Activated B cell treated with CpG ODN at 0.5 μM for 24 hours (primary cell): ENCODE data around the gene MVD. TPM values are rescaled to one million over a fixed set of nuclear protein-coding genes. Genes with fewer than 3 reads are reported as not detected.
A peak's percentile ranks its signal among the peaks of the same experiment; 100 is the strongest.

ENCODE experiments used
- ATAC-seq: fragments of 200-7000 bp; cut with Tn5 transposase; one replicate; pipeline ENCODE4 v1.10.0; 2021; ENCODE audit warnings: low read depth, mild to moderate bottlenecking, moderate library complexity
- CTCF ChIA-PET: fragments of 350-600 bp; sonication (Branson Sonifier 250); formaldehyde crosslinking; loops from one replicate; lab custom pipeline; 2021; ENCODE audit warnings: antibody characterized with exemption; lab: Charles Lee
- POLR2A ChIA-PET: fragments of 350-600 bp; sonication (Branson Sonifier 250); formaldehyde crosslinking; loops from one replicate; lab custom pipeline; 2021; ENCODE audit warnings: antibody characterized with exemption; lab: Charles Lee
- DNase-seq: peaks from one replicate; pipeline ENCODE4 v3.0.0; 2022
- H3K27ac Mint-ChIP-seq: one replicate; pipeline ENCODE4 v1.8.0; 2020; ENCODE audit warnings: mixed read lengths
- H3K27me3 Mint-ChIP-seq: one replicate; pipeline ENCODE4 v1.8.0; 2021; ENCODE audit warnings: mixed read lengths
- H3K36me3 Mint-ChIP-seq: one replicate; pipeline ENCODE4 v1.8.0; 2021; ENCODE audit warnings: low read depth, mixed read lengths
- H3K4me1 Mint-ChIP-seq: one replicate; pipeline ENCODE4 v1.8.0; 2021; ENCODE audit warnings: mixed read lengths
- H3K4me3 Mint-ChIP-seq: one replicate; pipeline ENCODE4 v1.8.0; 2020; ENCODE audit warnings: mild to moderate bottlenecking, mixed read lengths
- H3K9me3 Mint-ChIP-seq: one replicate; pipeline ENCODE4 v1.8.0; 2020; ENCODE audit warnings: mixed read lengths
- CTCF ChIP-seq: fragments of 200-600 bp; IDR thresholded peaks from one replicate; pipeline ENCODE4 v1.8.0; 2022; ENCODE audit warnings: antibody characterized with exemption, mild to moderate bottlenecking
- intact Hi-C: fragments of 100-400 bp; cut with micrococcal nuclease; formaldehyde crosslinking; loops from one replicate; pipeline ENCODE4 v1.15.1; 2024
- total RNA-seq: library from RNA; stranded (reverse); gene quantifications from 2 replicates; pipeline ENCODE4 v1.2.3, GENCODE V29; 2022

Gene MVD
- total RNA-seq, 1 donor from 2014 or later: 140 TPM

- Mint-ChIP-seq H3K27ac (peak overlapping the region; percentile 53), H3K9me3 (no peaks in the 10 kb centered on the region), H3K36me3 (peaks cover 37% of the 10 kb centered on the region), H3K4me1 (peaks cover 83% of the 10 kb centered on the region), H3K27me3 (no peaks in the 10 kb centered on the region), H3K4me3 (no peak overlapping the region)
- no peak for TF ChIP-seq CTCF
- CTCF ChIA-PET: interaction anchor here (1.7 kb wide), 1 partner anchor 10 kb away, joined by 4 read pairs; no protein-coding TSS in a partner anchor
- ATAC-seq: no peak
- intact Hi-C loops: no loop called here
- no peak for DNase-seq
- POLR2A ChIA-PET: interaction anchor here (0.6 to 1.3 kb wide), 4 partner anchors 7 to 37 kb away, joined by 5 read pairs; partner anchors contain the start of gene MVD
These were observed 19.8 kb downstream of the MVD start for GRCh38 chr16:88642881-88643643.

GRCh38 chr16:88640498-88641247 lies 22.2 kb downstream of the MVD start:
- ChIA-PET CTCF (no interaction called here), POLR2A (interaction anchor here (1.8 to 5.7 kb wide), 3 partner anchors 9 to 44 kb away, joined by 8 to 102 read pairs (median 9); partner anchors contain the start of genes CYBA and MVD)
- TF ChIP-seq CTCF: no peak
- H3K4me1 Mint-ChIP-seq: peaks cover 84% of the 10 kb centered on the region
- ATAC-seq (peak; percentile 26), DNase-seq (no peak)
- peak overlapping the region; percentile 67 for H3K4me3 Mint-ChIP-seq
- H3K36me3 Mint-ChIP-seq: peaks cover 30% of the 10 kb centered on the region
- no peaks in the 10 kb centered on the region for H3K9me3 Mint-ChIP-seq
- intact Hi-C loops: loop anchor here (1.0 kb wide), 1 partner anchor 11 kb away; the partner anchor contains the start of gene CYBA
- peak overlapping the region; percentile 54 for H3K27ac Mint-ChIP-seq
- H3K27me3 Mint-ChIP-seq: no peaks in the 10 kb centered on the region

GRCh38 chr16:88640039-88640495 lies 22.8 kb downstream of the MVD start:
- intact Hi-C loops: loop anchor here (1.0 kb wide), 1 partner anchor 11 kb away; the partner anchor contains the start of gene CYBA
- no peaks in the 10 kb centered on the region for H3K27me3 Mint-ChIP-seq
- ChIA-PET POLR2A (interaction anchor here (0.6 to 5.7 kb wide), 4 partner anchors 9 to 49 kb away, joined by 3 to 102 read pairs (median 8); partner anchors contain the start of genes CYBA and MVD), CTCF (interaction anchor here (1.9 kb wide), 1 partner anchor 45 kb away, joined by 5 read pairs; no protein-coding TSS in a partner anchor)
- no peak for TF ChIP-seq CTCF
- ATAC-seq (peak; percentile 5), DNase-seq (no peak)
- no peaks in the 10 kb centered on the region for H3K9me3 Mint-ChIP-seq
- peaks cover 26% of the 10 kb centered on the region for H3K36me3 Mint-ChIP-seq
- H3K4me3 Mint-ChIP-seq: peak overlapping the region; percentile 67
- H3K4me1 Mint-ChIP-seq: peaks cover 84% of the 10 kb centered on the region
- H3K27ac Mint-ChIP-seq: peak overlapping the region; percentile 54

- H3K4me1 Mint-ChIP-seq: peaks cover 80% of the 10 kb centered on the region
- peak; percentile 40 for DNase-seq
- H3K27ac Mint-ChIP-seq: peak overlapping the region; percentile 54
- ATAC-seq: peak; percentile 25
- no peak for TF ChIP-seq CTCF
- peaks cover 19% of the 10 kb centered on the region for H3K36me3 Mint-ChIP-seq
- no peak overlapping the region for H3K4me3 Mint-ChIP-seq
- ChIA-PET CTCF (interaction anchor here (0.8 to 1.9 kb wide), 3 partner anchors 46 to 98 kb away, joined by 3 to 5 read pairs (median 4); no protein-coding TSS in a partner anchor), POLR2A (interaction anchor here (0.6 to 5.7 kb wide), 6 partner anchors 10 to 61 kb away, joined by 3 to 102 read pairs (median 6); partner anchors contain the start of genes CYBA and MVD)
- intact Hi-C loops: loop anchor here (1.0 to 10.0 kb wide), 4 partner anchors 12 to 1255 kb away; partner anchors contain the start of genes CYBA, FBXO31, PIEZO1 and ZNF778
- H3K27me3 Mint-ChIP-seq: no peaks in the 10 kb centered on the region
- no peaks in the 10 kb centered on the region for H3K9me3 Mint-ChIP-seq
These were observed 23.5 kb downstream of the MVD start for GRCh38 chr16:88639231-88640038.
